Endothelial cell (in vitro differentiated cells): ENCODE results near the gene SLC8A2. TPM values are rescaled to one million over a fixed set of nuclear protein-coding genes. Genes with fewer than 3 reads are reported as not detected.

Source experiments
- DNase-seq: peaks from one replicate; pipeline ENCODE4 v3.0.0; 2021; ENCODE audit warnings: low spot score
- H3K27ac Mint-ChIP-seq: one replicate; pipeline ENCODE4 v1.8.0; 2021; ENCODE audit warnings: mixed read lengths, inconsistent platforms; ENCODE audit not compliant: unreplicated experiment
- H3K27me3 Mint-ChIP-seq: one replicate; pipeline ENCODE4 v1.8.0; 2021; ENCODE audit warnings: mild to moderate bottlenecking, moderate library complexity, mixed read lengths, inconsistent platforms; ENCODE audit not compliant: unreplicated experiment
- H3K36me3 Mint-ChIP-seq: one replicate; pipeline ENCODE4 v1.8.0; 2021; ENCODE audit warnings: mild to moderate bottlenecking, low read depth, mixed read lengths, inconsistent platforms; ENCODE audit not compliant: unreplicated experiment
- H3K4me1 Mint-ChIP-seq: one replicate; pipeline ENCODE4 v1.8.0; 2021; ENCODE audit warnings: mild to moderate bottlenecking, mixed read lengths, inconsistent platforms; ENCODE audit not compliant: unreplicated experiment
- H3K4me3 Mint-ChIP-seq: one replicate; pipeline ENCODE4 v1.8.0; 2021; ENCODE audit warnings: mild to moderate bottlenecking, mixed read lengths, inconsistent platforms; ENCODE audit not compliant: unreplicated experiment
- H3K9me3 Mint-ChIP-seq: one replicate; pipeline ENCODE4 v1.8.0; 2021; ENCODE audit warnings: mixed read lengths, inconsistent platforms; ENCODE audit not compliant: unreplicated experiment
- CTCF ChIP-seq: fragments of 200-600 bp; sonication (generic); IDR thresholded peaks from one replicate; pipeline ENCODE4 v1.5.0; 2021; ENCODE audit warnings: antibody characterized with exemption; ENCODE audit not compliant: unreplicated experiment
- total RNA-seq: library from RNA; stranded (reverse); fragmentation: NEBNext Ultra II Directional; extraction: Animal tissue kit (Norgen Biotek cat#: 25700); gene quantifications from one replicate; pipeline ENCODE4 v1.2.1, GENCODE V29; 2021; ENCODE audit not compliant: unreplicated experiment

SLC8A2 gene
- total RNA-seq, 1 donor from 2014 or later = 0.80 TPM

GRCh38 chr19:47514869-47515588 is 43.3 kb upstream of the SLC8A2 start, which contains the start of gene NAPA:
NAPA (minus strand) TSS chr19:47515063; CDS start chr19:47514940, 123 bp downstream.
- Mint-ChIP-seq H3K36me3 (peaks cover 10% of the 10 kb centered on the region), H3K27me3 (peaks cover 13% of the 10 kb centered on the region), H3K27ac (peak within 1 kb of the TSS; percentile 95), H3K9me3 (no peaks in the 10 kb centered on the region), H3K4me1 (peaks cover 34% of the 10 kb centered on the region), H3K4me3 (peak within 1 kb of the TSS; percentile 99)
- DNase-seq = peak; percentile 100
- TF ChIP-seq CTCF = peak; percentile 100

- H3K4me1 Mint-ChIP-seq = peaks cover 34% of the 10 kb centered on the region
These were observed 42.6 kb upstream of the SLC8A2 start for GRCh38 chr19:47514151-47514868.

GRCh38 chr19:47512948-47513319 is 41.2 kb upstream of the SLC8A2 start:
- Mint-ChIP-seq H3K4me3 (peak overlapping the region; percentile 99), H3K27ac (peak overlapping the region; percentile 69), H3K36me3 (peaks cover 10% of the 10 kb centered on the region), H3K9me3 (no peaks in the 10 kb centered on the region), H3K27me3 (peaks cover 13% of the 10 kb centered on the region), H3K4me1 (peaks cover 34% of the 10 kb centered on the region)
- TF ChIP-seq CTCF = no peak
- DNase-seq = no peak

More at GRCh38 chr19:47514151-47514868, 42.6 kb upstream of the SLC8A2 start:
- H3K4me3 Mint-ChIP-seq = peak overlapping the region; percentile 99
- H3K36me3 Mint-ChIP-seq = peaks cover 10% of the 10 kb centered on the region
- H3K9me3 Mint-ChIP-seq = no peaks in the 10 kb centered on the region
- no peak for TF ChIP-seq CTCF
- DNase-seq = no peak
- peak overlapping the region; percentile 95 for H3K27ac Mint-ChIP-seq
- H3K27me3 Mint-ChIP-seq = peaks cover 13% of the 10 kb centered on the region

GRCh38 chr19:47512183-47512947 is 40.7 kb upstream of the SLC8A2 start:
- H3K27ac Mint-ChIP-seq = peak overlapping the region; percentile 69
- no peaks in the 10 kb centered on the region for H3K9me3 Mint-ChIP-seq
- no peak for DNase-seq
- peaks cover 10% of the 10 kb centered on the region for H3K36me3 Mint-ChIP-seq
- H3K27me3 Mint-ChIP-seq = peaks cover 13% of the 10 kb centered on the region
- H3K4me3 Mint-ChIP-seq = peak overlapping the region; percentile 99
- no peak for TF ChIP-seq CTCF
- H3K4me1 Mint-ChIP-seq = peaks cover 34% of the 10 kb centered on the region
